C4-2B (cell line): ENCODE results near the gene AHCTF1.

Experiments used
- ZFX ChIP-seq: fragments of 450-650 bp; IDR thresholded peaks from 2 replicates; pipeline ENCODE4 v1.6.1; 2017
- TF ChIP-seq, protein P1 (sequence below): fragments of 450-650 bp; conservative IDR thresholded peaks from 2 replicates; pipeline ENCODE4 v1.5.1; 2017; ENCODE audit warnings: mild to moderate bottlenecking

DNA sequence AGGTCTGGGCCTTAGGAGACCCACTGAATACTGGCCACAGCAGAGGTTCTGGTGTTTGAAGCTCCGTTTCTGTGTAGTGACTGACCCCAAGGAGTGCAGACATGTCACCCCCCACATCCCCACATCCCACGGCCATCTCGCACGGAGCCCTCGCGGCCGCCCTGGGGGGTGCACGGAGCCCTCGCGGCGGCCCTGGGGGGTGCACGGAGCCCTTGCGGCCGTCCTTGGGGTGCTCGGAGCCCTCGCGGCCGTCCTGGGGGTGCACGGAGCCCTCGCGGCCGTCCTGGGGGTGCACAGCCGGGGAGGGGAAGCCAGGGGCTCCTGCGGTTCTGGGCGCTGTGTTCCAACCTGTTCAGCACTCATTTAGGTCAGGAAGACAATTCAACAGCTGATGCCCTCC lies 139.1 kb downstream of the AHCTF1 start:
- TF ChIP-seq, protein P1, sequence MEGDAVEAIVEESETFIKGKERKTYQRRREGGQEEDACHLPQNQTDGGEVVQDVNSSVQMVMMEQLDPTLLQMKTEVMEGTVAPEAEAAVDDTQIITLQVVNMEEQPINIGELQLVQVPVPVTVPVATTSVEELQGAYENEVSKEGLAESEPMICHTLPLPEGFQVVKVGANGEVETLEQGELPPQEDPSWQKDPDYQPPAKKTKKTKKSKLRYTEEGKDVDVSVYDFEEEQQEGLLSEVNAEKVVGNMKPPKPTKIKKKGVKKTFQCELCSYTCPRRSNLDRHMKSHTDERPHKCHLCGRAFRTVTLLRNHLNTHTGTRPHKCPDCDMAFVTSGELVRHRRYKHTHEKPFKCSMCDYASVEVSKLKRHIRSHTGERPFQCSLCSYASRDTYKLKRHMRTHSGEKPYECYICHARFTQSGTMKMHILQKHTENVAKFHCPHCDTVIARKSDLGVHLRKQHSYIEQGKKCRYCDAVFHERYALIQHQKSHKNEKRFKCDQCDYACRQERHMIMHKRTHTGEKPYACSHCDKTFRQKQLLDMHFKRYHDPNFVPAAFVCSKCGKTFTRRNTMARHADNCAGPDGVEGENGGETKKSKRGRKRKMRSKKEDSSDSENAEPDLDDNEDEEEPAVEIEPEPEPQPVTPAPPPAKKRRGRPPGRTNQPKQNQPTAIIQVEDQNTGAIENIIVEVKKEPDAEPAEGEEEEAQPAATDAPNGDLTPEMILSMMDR, result no peak
- no peak for TF ChIP-seq ZFX
